ENCODE results near the gene PLEKHM2. TPM values are rescaled to one million over a fixed set of nuclear protein-coding genes. Genes with fewer than 3 reads are reported as not detected.

Gene PLEKHM2
- total RNA-seq, 1 experiment from 2014 or later, result 49.7 TPM

DNA sequence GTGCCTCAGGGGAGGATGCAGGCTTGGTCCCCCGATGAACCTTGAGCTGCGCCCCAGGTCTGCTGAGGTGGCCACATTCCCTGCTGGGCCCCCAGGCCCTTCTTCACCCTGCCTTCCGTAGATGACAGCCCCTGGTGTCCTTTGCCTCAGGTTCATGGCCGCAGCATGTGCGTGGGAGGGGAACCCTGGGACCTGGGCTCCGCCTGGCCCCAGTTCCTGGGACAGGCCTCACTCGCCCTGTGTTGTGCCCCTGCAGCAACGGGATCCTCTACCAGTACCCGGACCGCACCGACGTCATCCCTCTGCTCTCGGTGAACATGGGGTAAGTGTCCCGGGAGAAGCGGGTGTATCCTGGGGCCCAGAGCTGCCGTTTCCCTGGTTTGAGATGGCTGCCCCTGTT lies 46.8 kb downstream of the PLEKHM2 start:
- Mint-ChIP-seq H3K4me1 (no peaks in the 10 kb centered on the region), H3K4me3 (no peak overlapping the region), H3K27me3 (ENCODE audit: low read depth) (no peaks in the 10 kb centered on the region), H3K27ac (no peak overlapping the region), H3K9me3 (no peaks in the 10 kb centered on the region), H3K36me3 (peaks cover 22% of the 10 kb centered on the region; the same call in 1 of the 2 replicates)
- DNase-seq (ENCODE audit: low spot score), result no peak
- ChIA-PET CTCF (interaction anchor here (2.7 kb wide), 1 partner anchor 10 kb away, joined by 15 read pairs; no protein-coding TSS in a partner anchor), POLR2A (no interaction called here)
- TF ChIP-seq NFYB (CRISPR knock-in tag; conservative IDR thresholded peaks at IDR 0.05; ENCODE audit: low read depth) (no peak), ELF4 (CRISPR knock-in tag; IDR thresholded peaks at IDR 0.05; ENCODE audit: low read depth) (no peak), ZNF317 (CRISPR knock-in tag; IDR thresholded peaks at IDR 0.05; ENCODE audit: borderline replicate concordance, low read depth) (no peak), RELA (CRISPR knock-in tag; IDR thresholded peaks at IDR 0.05; ENCODE audit: borderline replicate concordance) (no peak), GTF2I (CRISPR knock-in tag; conservative IDR thresholded peaks at IDR 0.05) (no peak)
- TF ChIP-seq, protein P1, sequence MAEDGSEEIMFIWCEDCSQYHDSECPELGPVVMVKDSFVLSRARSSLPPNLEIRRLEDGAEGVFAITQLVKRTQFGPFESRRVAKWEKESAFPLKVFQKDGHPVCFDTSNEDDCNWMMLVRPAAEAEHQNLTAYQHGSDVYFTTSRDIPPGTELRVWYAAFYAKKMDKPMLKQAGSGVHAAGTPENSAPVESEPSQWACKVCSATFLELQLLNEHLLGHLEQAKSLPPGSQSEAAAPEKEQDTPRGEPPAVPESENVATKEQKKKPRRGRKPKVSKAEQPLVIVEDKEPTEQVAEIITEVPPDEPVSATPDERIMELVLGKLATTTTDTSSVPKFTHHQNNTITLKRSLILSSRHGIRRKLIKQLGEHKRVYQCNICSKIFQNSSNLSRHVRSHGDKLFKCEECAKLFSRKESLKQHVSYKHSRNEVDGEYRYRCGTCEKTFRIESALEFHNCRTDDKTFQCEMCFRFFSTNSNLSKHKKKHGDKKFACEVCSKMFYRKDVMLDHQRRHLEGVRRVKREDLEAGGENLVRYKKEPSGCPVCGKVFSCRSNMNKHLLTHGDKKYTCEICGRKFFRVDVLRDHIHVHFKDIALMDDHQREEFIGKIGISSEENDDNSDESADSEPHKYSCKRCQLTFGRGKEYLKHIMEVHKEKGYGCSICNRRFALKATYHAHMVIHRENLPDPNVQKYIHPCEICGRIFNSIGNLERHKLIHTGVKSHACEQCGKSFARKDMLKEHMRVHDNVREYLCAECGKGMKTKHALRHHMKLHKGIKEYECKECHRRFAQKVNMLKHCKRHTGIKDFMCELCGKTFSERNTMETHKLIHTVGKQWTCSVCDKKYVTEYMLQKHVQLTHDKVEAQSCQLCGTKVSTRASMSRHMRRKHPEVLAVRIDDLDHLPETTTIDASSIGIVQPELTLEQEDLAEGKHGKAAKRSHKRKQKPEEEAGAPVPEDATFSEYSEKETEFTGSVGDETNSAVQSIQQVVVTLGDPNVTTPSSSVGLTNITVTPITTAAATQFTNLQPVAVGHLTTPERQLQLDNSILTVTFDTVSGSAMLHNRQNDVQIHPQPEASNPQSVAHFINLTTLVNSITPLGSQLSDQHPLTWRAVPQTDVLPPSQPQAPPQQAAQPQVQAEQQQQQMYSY (CRISPR knock-in tag; IDR thresholded peaks at IDR 0.05), result no peak
- TF ChIP-seq, protein P2, sequence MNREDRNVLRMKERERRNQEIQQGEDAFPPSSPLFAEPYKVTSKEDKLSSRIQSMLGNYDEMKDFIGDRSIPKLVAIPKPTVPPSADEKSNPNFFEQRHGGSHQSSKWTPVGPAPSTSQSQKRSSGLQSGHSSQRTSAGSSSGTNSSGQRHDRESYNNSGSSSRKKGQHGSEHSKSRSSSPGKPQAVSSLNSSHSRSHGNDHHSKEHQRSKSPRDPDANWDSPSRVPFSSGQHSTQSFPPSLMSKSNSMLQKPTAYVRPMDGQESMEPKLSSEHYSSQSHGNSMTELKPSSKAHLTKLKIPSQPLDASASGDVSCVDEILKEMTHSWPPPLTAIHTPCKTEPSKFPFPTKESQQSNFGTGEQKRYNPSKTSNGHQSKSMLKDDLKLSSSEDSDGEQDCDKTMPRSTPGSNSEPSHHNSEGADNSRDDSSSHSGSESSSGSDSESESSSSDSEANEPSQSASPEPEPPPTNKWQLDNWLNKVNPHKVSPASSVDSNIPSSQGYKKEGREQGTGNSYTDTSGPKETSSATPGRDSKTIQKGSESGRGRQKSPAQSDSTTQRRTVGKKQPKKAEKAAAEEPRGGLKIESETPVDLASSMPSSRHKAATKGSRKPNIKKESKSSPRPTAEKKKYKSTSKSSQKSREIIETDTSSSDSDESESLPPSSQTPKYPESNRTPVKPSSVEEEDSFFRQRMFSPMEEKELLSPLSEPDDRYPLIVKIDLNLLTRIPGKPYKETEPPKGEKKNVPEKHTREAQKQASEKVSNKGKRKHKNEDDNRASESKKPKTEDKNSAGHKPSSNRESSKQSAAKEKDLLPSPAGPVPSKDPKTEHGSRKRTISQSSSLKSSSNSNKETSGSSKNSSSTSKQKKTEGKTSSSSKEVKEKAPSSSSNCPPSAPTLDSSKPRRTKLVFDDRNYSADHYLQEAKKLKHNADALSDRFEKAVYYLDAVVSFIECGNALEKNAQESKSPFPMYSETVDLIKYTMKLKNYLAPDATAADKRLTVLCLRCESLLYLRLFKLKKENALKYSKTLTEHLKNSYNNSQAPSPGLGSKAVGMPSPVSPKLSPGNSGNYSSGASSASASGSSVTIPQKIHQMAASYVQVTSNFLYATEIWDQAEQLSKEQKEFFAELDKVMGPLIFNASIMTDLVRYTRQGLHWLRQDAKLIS (CRISPR knock-in tag; IDR thresholded peaks at IDR 0.05; ENCODE audit: borderline replicate concordance), result no peak
- no peak for ATAC-seq

DNA sequence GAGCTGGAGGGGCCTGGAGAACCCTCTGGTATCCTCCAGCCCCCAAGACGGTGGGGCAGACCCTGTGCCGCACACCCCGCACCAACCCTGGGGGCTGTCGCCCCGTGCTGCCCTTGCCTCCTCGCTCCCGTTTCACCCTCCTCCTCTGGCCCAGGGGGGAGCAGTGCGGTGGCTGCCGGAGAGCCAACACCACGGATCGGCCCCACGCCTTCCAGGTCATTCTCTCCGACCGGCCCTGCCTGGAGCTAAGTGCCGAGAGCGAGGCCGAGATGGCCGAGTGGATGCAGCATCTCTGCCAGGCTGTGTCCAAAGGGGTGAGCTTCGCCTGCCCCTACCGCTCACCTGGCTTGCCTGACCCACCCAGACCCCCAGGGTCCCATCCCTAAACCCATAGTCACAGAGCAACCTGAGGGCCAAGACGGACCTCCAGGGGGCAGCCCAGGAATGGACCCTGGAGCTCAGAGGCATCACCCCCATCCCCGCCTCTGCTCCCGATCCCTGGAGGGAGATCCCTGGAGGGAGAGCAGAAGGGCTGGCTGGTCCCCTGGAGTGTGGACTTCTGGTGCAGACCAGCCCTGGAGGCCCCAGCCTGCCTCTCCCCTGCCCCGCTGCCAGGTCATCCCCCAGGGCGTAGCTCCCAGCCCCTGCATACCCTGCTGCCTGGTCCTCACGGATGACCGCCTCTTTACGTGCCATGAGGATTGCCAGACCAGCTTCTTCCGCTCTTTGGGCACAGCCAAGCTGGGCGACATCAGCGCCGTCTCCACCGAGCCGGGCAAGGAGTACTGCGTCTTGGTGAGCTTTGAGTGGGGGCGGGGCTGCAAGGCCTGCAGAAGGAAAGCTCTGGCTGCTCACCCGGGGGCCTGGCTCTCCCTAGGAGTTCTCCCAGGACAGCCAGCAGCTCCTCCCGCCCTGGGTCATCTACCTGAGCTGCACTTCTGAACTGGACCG lies 47.9 kb downstream of the PLEKHM2 start:
- TF ChIP-seq ZBTB21 (CRISPR knock-in tag; IDR thresholded peaks at IDR 0.05; ENCODE audit: borderline replicate concordance), result no peak
- ATAC-seq (no peak), DNase-seq (ENCODE audit: low spot score) (no peak)
- no peak overlapping the region for H3K27ac Mint-ChIP-seq
- H3K36me3 Mint-ChIP-seq, result peaks cover 20% of the 10 kb centered on the region; the same call in 1 of the 2 replicates
- H3K4me3 Mint-ChIP-seq, result no peak overlapping the region
- CTCF ChIA-PET, result interaction anchor here (0.7 to 2.7 kb wide), 3 partner anchors 9 to 28 kb away, joined by 3 to 15 read pairs (median 4); no protein-coding TSS in a partner anchor
- POLR2A ChIA-PET, result interaction anchor here (0.6 kb wide), 1 partner anchor 163 kb away, joined by 4 read pairs; no protein-coding TSS in a partner anchor
- no peaks in the 10 kb centered on the region for H3K9me3 Mint-ChIP-seq
- no peaks in the 10 kb centered on the region for H3K27me3 Mint-ChIP-seq (ENCODE audit: low read depth)
- H3K4me1 Mint-ChIP-seq, result no peaks in the 10 kb centered on the region

DNA sequence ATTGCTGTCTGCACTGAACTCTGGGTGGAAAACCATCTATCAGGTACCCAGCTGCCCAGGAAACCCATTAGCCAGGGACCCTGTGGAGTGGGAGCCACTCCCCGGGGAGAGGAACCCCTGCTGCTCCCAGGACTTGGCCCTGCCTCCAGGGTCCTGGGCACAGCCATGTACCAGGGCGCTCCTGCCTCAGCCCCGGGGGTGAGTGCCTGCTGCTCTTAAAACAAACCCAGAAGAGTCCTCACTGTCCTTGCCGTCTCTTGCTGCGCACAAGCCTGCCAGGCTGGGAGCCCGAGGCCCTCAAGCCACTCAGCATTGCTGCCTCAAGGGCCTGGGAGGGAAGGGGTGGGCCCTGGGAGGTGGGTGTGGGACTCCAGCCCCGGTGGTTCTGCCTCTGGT lies 48.6 kb downstream of the PLEKHM2 start:
- ATAC-seq (no peak), DNase-seq (ENCODE audit: low spot score) (no peak)
- H3K36me3 Mint-ChIP-seq, result peaks cover 15% of the 10 kb centered on the region; the same call in 1 of the 2 replicates
- CTCF ChIA-PET, result interaction anchor here (0.7 to 2.7 kb wide), 3 partner anchors 8 to 27 kb away, joined by 3 to 15 read pairs (median 4); no protein-coding TSS in a partner anchor
- H3K27me3 Mint-ChIP-seq (ENCODE audit: low read depth), result no peaks in the 10 kb centered on the region
- no peak overlapping the region for H3K4me3 Mint-ChIP-seq
- POLR2A ChIA-PET, result no interaction called here
- H3K9me3 Mint-ChIP-seq, result no peaks in the 10 kb centered on the region
- H3K27ac Mint-ChIP-seq, result no peak overlapping the region
- H3K4me1 Mint-ChIP-seq, result no peaks in the 10 kb centered on the region
- TF ChIP-seq, protein P3, sequence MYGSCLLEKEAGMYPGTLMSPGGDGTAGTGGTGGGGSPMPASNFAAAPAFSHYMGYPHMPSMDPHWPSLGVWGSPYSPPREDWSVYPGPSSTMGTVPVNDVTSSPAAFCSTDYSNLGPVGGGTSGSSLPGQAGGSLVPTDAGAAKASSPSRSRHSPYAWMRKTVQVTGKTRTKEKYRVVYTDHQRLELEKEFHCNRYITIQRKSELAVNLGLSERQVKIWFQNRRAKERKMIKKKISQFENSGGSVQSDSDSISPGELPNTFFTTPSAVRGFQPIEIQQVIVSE (CRISPR knock-in tag; IDR thresholded peaks at IDR 0.05; ENCODE audit: borderline replicate concordance), result no peak
- no peak for TF ChIP-seq IRF2 (CRISPR knock-in tag; IDR thresholded peaks at IDR 0.05; ENCODE audit: borderline replicate concordance, low read depth)
- no peak for TF ChIP-seq CBFB (CRISPR knock-in tag; IDR thresholded peaks at IDR 0.05; ENCODE audit: low read depth)
- TF ChIP-seq, protein P4, sequence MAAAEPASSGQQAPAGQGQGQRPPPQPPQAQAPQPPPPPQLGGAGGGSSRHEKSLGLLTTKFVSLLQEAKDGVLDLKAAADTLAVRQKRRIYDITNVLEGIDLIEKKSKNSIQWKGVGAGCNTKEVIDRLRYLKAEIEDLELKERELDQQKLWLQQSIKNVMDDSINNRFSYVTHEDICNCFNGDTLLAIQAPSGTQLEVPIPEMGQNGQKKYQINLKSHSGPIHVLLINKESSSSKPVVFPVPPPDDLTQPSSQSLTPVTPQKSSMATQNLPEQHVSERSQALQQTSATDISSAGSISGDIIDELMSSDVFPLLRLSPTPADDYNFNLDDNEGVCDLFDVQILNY (CRISPR knock-in tag; IDR thresholded peaks at IDR 0.05), result no peak
- no peak for TF ChIP-seq NR1H2 (CRISPR knock-in tag; IDR thresholded peaks at IDR 0.05)
- TF ChIP-seq, protein P5, sequence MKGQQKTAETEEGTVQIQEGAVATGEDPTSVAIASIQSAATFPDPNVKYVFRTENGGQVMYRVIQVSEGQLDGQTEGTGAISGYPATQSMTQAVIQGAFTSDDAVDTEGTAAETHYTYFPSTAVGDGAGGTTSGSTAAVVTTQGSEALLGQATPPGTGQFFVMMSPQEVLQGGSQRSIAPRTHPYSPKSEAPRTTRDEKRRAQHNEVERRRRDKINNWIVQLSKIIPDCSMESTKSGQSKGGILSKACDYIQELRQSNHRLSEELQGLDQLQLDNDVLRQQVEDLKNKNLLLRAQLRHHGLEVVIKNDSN (CRISPR knock-in tag; IDR thresholded peaks at IDR 0.05), result no peak
- TF ChIP-seq ETV6 (CRISPR knock-in tag; IDR thresholded peaks at IDR 0.05), result no peak
- TF ChIP-seq CREB1 (CRISPR knock-in tag; IDR thresholded peaks at IDR 0.05), result no peak
- TF ChIP-seq, protein P6, sequence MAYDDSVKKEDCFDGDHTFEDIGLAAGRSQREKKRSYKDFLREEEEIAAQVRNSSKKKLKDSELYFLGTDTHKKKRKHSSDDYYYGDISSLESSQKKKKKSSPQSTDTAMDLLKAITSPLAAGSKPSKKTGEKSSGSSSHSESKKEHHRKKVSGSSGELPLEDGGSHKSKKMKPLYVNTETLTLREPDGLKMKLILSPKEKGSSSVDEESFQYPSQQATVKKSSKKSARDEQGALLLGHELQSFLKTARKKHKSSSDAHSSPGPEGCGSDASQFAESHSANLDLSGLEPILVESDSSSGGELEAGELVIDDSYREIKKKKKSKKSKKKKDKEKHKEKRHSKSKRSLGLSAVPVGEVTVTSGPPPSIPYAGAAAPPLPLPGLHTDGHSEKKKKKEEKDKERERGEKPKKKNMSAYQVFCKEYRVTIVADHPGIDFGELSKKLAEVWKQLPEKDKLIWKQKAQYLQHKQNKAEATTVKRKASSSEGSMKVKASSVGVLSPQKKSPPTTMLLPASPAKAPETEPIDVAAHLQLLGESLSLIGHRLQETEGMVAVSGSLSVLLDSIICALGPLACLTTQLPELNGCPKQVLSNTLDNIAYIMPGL (CRISPR knock-in tag; IDR thresholded peaks at IDR 0.05), result no peak
- TF ChIP-seq FOXJ3 (CRISPR knock-in tag; IDR thresholded peaks at IDR 0.05; ENCODE audit: borderline replicate concordance), result no peak

Measured in WTC11 (cell line).